HG03378 (cell line): Measurements from ENCODE around the gene H6PD.

Source experiments
- ATAC-seq: cut with Tn5 transposase; IDR thresholded peaks from one replicate; pipeline ENCODE4 v1.9.1; 2021; ENCODE audit warnings: mild to moderate bottlenecking, moderate library complexity; ENCODE audit not compliant: unreplicated experiment

The H6PD gene

GRCh38 chr1:9234223-9235095 is at the start of gene H6PD:
Gene H6PD (plus strand): TSS chr1:9234774. CDS start chr1:9244935, 10,161 bp downstream.
- no peak for ATAC-seq

- no peak for ATAC-seq
These were observed 48.3 kb upstream of the H6PD start for GRCh38 chr1:9186082-9186859.

- no peak for ATAC-seq
These were observed 47.6 kb upstream of the H6PD start for GRCh38 chr1:9187004-9187403.

GRCh38 chr1:9190234-9190633 is 44.3 kb upstream of the H6PD start:
- no peak for ATAC-seq

- ATAC-seq, result no peak
These were observed 43.3 kb upstream of the H6PD start for GRCh38 chr1:9191231-9191630.

GRCh38 chr1:9192578-9193232 is 41.9 kb upstream of the H6PD start:
- ATAC-seq, result no peak

- no peak for ATAC-seq
These were observed 41.3 kb upstream of the H6PD start for GRCh38 chr1:9193233-9193625.

- ATAC-seq, result no peak
These were observed 40.5 kb upstream of the H6PD start for GRCh38 chr1:9194024-9194423.

- ATAC-seq, result no peak
These were observed 38.9 kb upstream of the H6PD start for GRCh38 chr1:9195651-9196050.

GRCh38 chr1:9196129-9197040 is 38.2 kb upstream of the H6PD start:
- ATAC-seq, result no peak

GRCh38 chr1:9197186-9198099 is 37.1 kb upstream of the H6PD start:
- no peak for ATAC-seq

- no peak for ATAC-seq
These were observed 35.8 kb upstream of the H6PD start for GRCh38 chr1:9198538-9199361.

- no peak for ATAC-seq
These were observed 34.1 kb upstream of the H6PD start for GRCh38 chr1:9200441-9200840.

GRCh38 chr1:9201401-9202239 is 33.0 kb upstream of the H6PD start:
- no peak for ATAC-seq

GRCh38 chr1:9202240-9202870 is 32.2 kb upstream of the H6PD start:
- ATAC-seq, result no peak

- ATAC-seq, result no peak
These were observed 31.0 kb upstream of the H6PD start for GRCh38 chr1:9203511-9203982.

- no peak for ATAC-seq
These were observed 30.3 kb upstream of the H6PD start for GRCh38 chr1:9204156-9204720.
